ENCODE measurements around the gene SIGLEC14.
"Not testable (repeated sequence)": the region's sequence is repeated elsewhere in the genome, so short reads cannot be mapped to it uniquely, and the experiment has no call there.

The SIGLEC14 gene

GRCh38 chr19:51652266-51652665 is 5.6 kb upstream of the SIGLEC14 start:
- H3K36me3 Mint-ChIP-seq (ENCODE audit: low read depth) = no peaks in the 10 kb centered on the region
- no peak overlapping the region for H3K27ac Mint-ChIP-seq
- peaks cover 79% of the 10 kb centered on the region for H3K4me1 Mint-ChIP-seq (ENCODE audit: low read depth)
- intact Hi-C loops (cut with micrococcal nuclease) = loop anchor here (5.0 kb wide), 1 partner anchor 230 kb away; no protein-coding TSS in a partner anchor
- no peaks in the 10 kb centered on the region for H3K9me3 Mint-ChIP-seq
- H3K27me3 Mint-ChIP-seq = peaks cover 10% of the 10 kb centered on the region
- H3K4me3 Mint-ChIP-seq = no peak overlapping the region

- intact Hi-C loops (cut with micrococcal nuclease) = loop anchor here (5.0 kb wide), 1 partner anchor 229 kb away; no protein-coding TSS in a partner anchor
- Mint-ChIP-seq H3K4me1 (ENCODE audit: low read depth) (peaks cover 77% of the 10 kb centered on the region), H3K9me3 (no peaks in the 10 kb centered on the region), H3K27me3 (peaks cover 8% of the 10 kb centered on the region), H3K36me3 (ENCODE audit: low read depth) (no peaks in the 10 kb centered on the region), H3K4me3 (peak overlapping the region; percentile 37), H3K27ac (peak overlapping the region; percentile 76)
Measured at GRCh38 chr19:51651216-51651846, 4.7 kb upstream of the SIGLEC14 start.

- Mint-ChIP-seq H3K4me1 (ENCODE audit: low read depth) (peaks cover 70% of the 10 kb centered on the region), H3K36me3 (ENCODE audit: low read depth) (peaks cover 27% of the 10 kb centered on the region), H3K27me3 (peaks cover 4% of the 10 kb centered on the region), H3K9me3 (no peaks in the 10 kb centered on the region), H3K27ac (peak overlapping the region; percentile 75), H3K4me3 (no peak overlapping the region)
- intact Hi-C loops (cut with micrococcal nuclease) = no loop called here
Measured at GRCh38 chr19:51647318-51647717, 693 bp upstream of the SIGLEC14 start.

GRCh38 chr19:51644636-51645271 is 1.9 kb downstream of the SIGLEC14 start:
- H3K4me1 Mint-ChIP-seq (ENCODE audit: low read depth) = peaks cover 51% of the 10 kb centered on the region
- H3K9me3 Mint-ChIP-seq = no peaks in the 10 kb centered on the region
- H3K36me3 Mint-ChIP-seq (ENCODE audit: low read depth) = peaks cover 38% of the 10 kb centered on the region
- H3K4me3 Mint-ChIP-seq = peak overlapping the region; percentile 72
- peak overlapping the region; percentile 54 for H3K27ac Mint-ChIP-seq
- intact Hi-C loops (cut with micrococcal nuclease) = no loop called here
- H3K27me3 Mint-ChIP-seq = no peaks in the 10 kb centered on the region

GRCh38 chr19:51641648-51642047 is 5.0 kb downstream of the SIGLEC14 start:
- Mint-ChIP-seq H3K27me3 (no peaks in the 10 kb centered on the region), H3K4me1 (ENCODE audit: low read depth) (peaks cover 25% of the 10 kb centered on the region), H3K36me3 (ENCODE audit: low read depth) (peaks cover 38% of the 10 kb centered on the region), H3K4me3 (no peak overlapping the region), H3K9me3 (no peaks in the 10 kb centered on the region), H3K27ac (no peak overlapping the region)
- intact Hi-C loops (cut with micrococcal nuclease) = no loop called here

- H3K36me3 Mint-ChIP-seq (ENCODE audit: low read depth) = peaks cover 38% of the 10 kb centered on the region
- no peaks in the 10 kb centered on the region for H3K9me3 Mint-ChIP-seq
- no peaks in the 10 kb centered on the region for H3K27me3 Mint-ChIP-seq
- H3K4me3 Mint-ChIP-seq = no peak overlapping the region
- peaks cover 24% of the 10 kb centered on the region for H3K4me1 Mint-ChIP-seq (ENCODE audit: low read depth)
- no peak overlapping the region for H3K27ac Mint-ChIP-seq
- intact Hi-C loops (cut with micrococcal nuclease) = no loop called here
Measured at GRCh38 chr19:51640386-51640785, 6.2 kb downstream of the SIGLEC14 start.

- no peak overlapping the region for H3K27ac Mint-ChIP-seq
- intact Hi-C loops (cut with micrococcal nuclease) = no loop called here
- H3K36me3 Mint-ChIP-seq (ENCODE audit: low read depth) = peaks cover 35% of the 10 kb centered on the region
- H3K27me3 Mint-ChIP-seq = no peaks in the 10 kb centered on the region
- H3K9me3 Mint-ChIP-seq = no peaks in the 10 kb centered on the region
- H3K4me1 Mint-ChIP-seq (ENCODE audit: low read depth) = peaks cover 19% of the 10 kb centered on the region
- H3K4me3 Mint-ChIP-seq = no peak overlapping the region
Measured at GRCh38 chr19:51639916-51640315, 6.7 kb downstream of the SIGLEC14 start.

GRCh38 chr19:51637362-51637978 is 9.2 kb downstream of the SIGLEC14 start:
- no peaks in the 10 kb centered on the region for H3K27me3 Mint-ChIP-seq
- no peak overlapping the region for H3K4me3 Mint-ChIP-seq
- intact Hi-C loops (cut with micrococcal nuclease) = no loop called here
- H3K9me3 Mint-ChIP-seq = no peaks in the 10 kb centered on the region
- peaks cover 12% of the 10 kb centered on the region for H3K36me3 Mint-ChIP-seq (ENCODE audit: low read depth)
- H3K27ac Mint-ChIP-seq = no peak overlapping the region
- H3K4me1 Mint-ChIP-seq (ENCODE audit: low read depth) = peaks cover 6% of the 10 kb centered on the region

GRCh38 chr19:51632126-51632525 is 14.5 kb downstream of the SIGLEC14 start:
- H3K4me3 Mint-ChIP-seq = no peak overlapping the region
- peaks cover 32% of the 10 kb centered on the region for H3K4me1 Mint-ChIP-seq (ENCODE audit: low read depth)
- H3K36me3 Mint-ChIP-seq (ENCODE audit: low read depth) = peaks cover 18% of the 10 kb centered on the region
- intact Hi-C loops (cut with micrococcal nuclease) = no loop called here
- no peaks in the 10 kb centered on the region for H3K9me3 Mint-ChIP-seq
- no peak overlapping the region for H3K27ac Mint-ChIP-seq
- peaks cover 4% of the 10 kb centered on the region for H3K27me3 Mint-ChIP-seq

GRCh38 chr19:51630315-51630714 is 16.3 kb downstream of the SIGLEC14 start, which contains the start of gene SIGLEC5:
SIGLEC5 (minus strand) TSS chr19:51630401; CDS start chr19:51630335, 66 bp downstream.
- Mint-ChIP-seq H3K4me3 (peak within 1 kb of the TSS; percentile 85), H3K4me1 (ENCODE audit: low read depth) (peaks cover 45% of the 10 kb centered on the region), H3K36me3 (ENCODE audit: low read depth) (peaks cover 33% of the 10 kb centered on the region), H3K27ac (peak within 1 kb of the TSS; percentile 36)
- H3K9me3 Mint-ChIP-seq; intact Hi-C loops (cut with micrococcal nuclease); H3K27me3 Mint-ChIP-seq: not testable (repeated sequence)

GRCh38 chr19:51628153-51628939 is 18.3 kb downstream of the SIGLEC14 start:
- intact Hi-C loops (cut with micrococcal nuclease) = no loop called here
- Mint-ChIP-seq H3K9me3 (no peaks in the 10 kb centered on the region), H3K27ac (no peak overlapping the region), H3K36me3 (ENCODE audit: low read depth) (peaks cover 52% of the 10 kb centered on the region), H3K4me3 (peak overlapping the region; percentile 30), H3K4me1 (ENCODE audit: low read depth) (peaks cover 50% of the 10 kb centered on the region), H3K27me3 (peaks cover 4% of the 10 kb centered on the region)

GRCh38 chr19:51627491-51628138 is 19.0 kb downstream of the SIGLEC14 start:
- Mint-ChIP-seq H3K4me1 (ENCODE audit: low read depth) (peaks cover 50% of the 10 kb centered on the region), H3K27ac (no peak overlapping the region), H3K27me3 (peaks cover 4% of the 10 kb centered on the region), H3K9me3 (no peaks in the 10 kb centered on the region), H3K4me3 (no peak overlapping the region), H3K36me3 (ENCODE audit: low read depth) (peaks cover 58% of the 10 kb centered on the region)
- intact Hi-C loops (cut with micrococcal nuclease) = no loop called here

GRCh38 chr19:51626675-51627074 is 19.9 kb downstream of the SIGLEC14 start:
- Mint-ChIP-seq H3K27me3 (peaks cover 4% of the 10 kb centered on the region), H3K4me3 (no peak overlapping the region), H3K27ac (no peak overlapping the region), H3K4me1 (ENCODE audit: low read depth) (peaks cover 58% of the 10 kb centered on the region), H3K36me3 (ENCODE audit: low read depth) (peaks cover 58% of the 10 kb centered on the region), H3K9me3 (no peaks in the 10 kb centered on the region)
- intact Hi-C loops (cut with micrococcal nuclease) = no loop called here
